HG02852 (cell line): ENCODE data around the gene KLHL40.

Experiments
- ATAC-seq: cut with Tn5 transposase; IDR thresholded peaks from one replicate; pipeline ENCODE4 v1.9.1; 2021; ENCODE audit warnings: mild to moderate bottlenecking, moderate library complexity; ENCODE audit not compliant: unreplicated experiment

KLHL40 gene

DNA sequence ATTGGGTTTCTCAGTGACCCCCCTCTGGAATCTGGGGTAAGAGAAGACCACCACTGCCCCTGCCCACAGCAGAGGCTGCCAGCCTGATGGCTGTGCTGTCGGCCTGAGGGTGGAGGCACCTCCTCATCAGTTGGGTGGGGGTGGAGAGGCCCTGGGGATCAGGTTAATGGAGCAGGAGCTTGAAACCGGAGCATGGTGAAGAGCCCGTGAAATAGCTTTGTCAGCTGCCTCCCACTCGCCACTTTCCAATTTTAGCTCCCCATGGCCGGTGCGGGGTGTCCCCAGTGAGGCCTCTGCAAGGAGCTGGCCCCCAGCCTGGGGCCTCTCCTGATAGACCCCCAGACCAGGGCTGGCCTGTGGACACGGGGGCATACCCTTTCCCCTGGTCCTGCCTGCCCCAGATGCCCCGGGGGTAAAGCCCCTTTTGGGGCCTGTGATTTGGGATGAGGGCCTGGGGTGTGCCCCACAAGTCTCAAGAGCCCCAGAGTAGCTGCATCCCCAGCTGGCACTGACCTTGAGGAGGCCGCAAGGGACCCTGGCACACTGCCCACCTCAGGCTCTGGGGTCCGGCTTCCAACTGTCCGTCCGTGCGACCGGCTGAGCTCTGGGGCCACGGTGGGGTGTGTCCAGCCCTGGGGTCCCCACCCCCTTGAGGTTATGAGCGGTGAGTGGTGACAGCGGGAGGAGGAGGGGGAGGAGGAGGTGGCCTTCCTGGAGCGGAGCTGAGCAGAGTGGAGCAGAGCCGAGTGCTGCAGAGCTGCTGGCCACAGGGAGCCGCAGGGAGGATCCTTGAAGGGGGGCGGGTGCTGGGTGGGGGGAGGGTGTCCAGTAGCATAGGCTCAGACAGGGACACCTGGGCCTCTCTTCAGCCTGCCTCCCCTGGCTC lies 17.0 kb downstream of the KLHL40 start, which contains the start of gene HHATL:
Gene HHATL (minus strand): TSS at position 733 of the 886 bp plus-strand sequence. CDS start 1,972 bp downstream, outside the sequence.
- no peak for ATAC-seq

DNA sequence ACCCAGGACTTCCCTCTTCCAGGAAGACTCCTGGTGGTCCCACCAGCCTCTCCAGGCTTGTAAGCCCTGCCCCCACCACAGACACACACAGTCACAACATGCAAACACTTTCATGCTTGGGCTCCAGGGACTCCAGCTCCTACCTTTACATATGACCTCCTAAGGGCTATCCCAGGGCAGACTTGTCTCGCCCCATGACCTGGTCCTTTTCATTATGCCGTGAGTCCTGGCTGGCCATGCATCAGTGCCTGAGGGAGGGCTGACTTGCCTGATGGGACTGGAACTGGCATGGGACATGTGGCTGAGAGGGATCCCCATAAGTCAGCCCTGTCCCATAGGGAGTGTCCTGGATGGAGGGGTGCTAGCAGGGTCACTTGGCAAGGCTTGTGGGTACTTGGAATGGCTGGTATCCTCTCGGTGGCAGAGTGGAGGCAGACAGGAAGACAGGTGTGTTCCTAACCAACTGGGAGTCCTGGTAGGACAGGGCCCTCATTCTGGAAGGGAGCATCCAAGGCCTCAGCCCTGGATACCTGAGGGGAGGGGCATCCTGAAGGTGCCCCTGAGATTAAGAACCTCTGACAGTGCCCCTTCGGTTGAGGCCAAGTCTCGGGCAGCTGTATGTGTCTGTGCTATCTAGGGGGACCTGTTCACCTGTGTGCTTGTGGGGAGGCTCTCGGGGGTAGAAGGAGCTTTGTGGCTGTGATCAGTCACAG lies 17.8 kb downstream of the KLHL40 start:
- ATAC-seq = no peak

DNA sequence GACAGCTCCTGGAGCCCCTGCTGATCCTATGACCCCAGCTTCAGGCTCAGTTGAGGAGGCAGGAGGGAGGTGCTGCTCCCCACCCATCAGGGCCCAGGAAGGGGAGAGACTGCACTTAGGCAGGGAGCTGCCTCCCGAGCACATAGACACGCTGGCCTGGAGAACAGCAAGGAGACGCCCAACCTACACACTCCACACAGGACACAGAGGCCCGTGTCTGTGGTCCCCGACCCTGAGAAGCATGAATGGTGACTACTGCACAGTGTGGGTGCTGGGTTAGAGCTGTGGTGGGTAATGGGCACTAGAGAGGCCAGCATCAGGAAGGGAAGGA lies 18.3 kb downstream of the KLHL40 start:
- no peak for ATAC-seq

DNA sequence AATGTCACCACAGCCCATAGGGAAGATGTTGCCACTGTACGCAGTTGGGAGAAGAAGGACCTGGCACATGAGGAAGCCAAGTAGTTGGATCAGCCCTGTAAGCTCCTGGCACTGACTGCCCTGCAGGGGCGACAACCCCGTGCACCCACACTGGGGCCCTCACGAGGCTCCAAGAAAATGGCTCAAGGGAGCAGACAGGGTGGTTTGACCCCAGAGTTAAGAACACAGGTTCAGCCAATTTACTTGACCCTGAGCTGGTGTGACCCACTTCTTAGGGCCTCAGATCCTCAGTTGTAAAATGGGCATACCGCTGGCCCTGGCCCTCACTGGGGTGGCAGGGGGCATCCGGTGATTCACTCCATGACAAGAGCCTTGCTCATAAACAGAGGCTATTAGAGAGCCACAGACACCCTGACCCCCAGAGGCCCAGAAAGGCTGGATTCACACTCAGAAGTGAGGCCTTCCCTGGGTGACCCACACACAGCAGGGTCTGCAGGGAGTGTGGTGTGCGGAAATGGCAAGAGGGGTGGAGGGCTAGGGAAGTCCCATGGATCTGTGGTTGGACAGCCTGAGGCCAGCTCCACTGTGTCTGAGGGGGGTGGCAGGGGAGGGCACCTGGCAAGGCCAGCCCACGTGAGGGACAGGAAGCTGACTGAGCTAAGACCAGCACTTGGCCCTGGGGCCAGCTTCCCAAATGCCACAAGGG lies 19.0 kb downstream of the KLHL40 start:
- ATAC-seq = no peak

DNA sequence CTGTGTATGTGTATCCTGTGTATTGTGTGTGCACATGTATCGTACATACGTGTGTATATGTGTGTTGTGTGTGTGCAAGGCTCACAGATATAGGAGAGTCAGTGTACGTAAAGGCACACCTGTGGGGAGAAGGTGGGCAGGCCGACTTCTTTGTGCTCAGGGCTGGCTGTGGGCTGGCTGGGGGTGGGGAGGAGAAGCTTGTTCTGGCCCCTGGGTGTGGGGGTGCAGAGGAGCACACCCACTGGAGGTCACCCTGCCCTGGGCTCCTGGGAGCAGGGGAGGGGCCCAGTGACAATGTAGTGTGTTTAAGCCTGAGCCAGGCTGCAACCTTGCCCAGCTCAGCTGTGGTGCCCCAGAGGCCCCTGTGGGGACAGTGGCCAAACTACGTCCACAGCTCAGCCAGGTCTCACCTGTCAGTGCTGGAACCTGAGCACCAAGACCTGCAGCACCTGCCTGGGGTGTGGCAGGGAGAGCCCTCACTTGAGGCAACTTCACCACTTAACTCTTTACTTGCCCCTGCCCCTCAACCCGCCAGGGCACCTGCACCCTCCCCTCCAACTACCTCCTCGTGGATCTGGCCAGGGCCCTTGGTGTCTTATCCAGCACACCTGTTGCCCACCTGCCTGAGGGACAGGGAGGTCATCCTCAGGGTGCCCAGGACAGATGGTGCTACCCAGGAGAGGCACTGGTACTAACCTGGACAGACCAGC lies 19.9 kb downstream of the KLHL40 start:
- no peak for ATAC-seq

DNA sequence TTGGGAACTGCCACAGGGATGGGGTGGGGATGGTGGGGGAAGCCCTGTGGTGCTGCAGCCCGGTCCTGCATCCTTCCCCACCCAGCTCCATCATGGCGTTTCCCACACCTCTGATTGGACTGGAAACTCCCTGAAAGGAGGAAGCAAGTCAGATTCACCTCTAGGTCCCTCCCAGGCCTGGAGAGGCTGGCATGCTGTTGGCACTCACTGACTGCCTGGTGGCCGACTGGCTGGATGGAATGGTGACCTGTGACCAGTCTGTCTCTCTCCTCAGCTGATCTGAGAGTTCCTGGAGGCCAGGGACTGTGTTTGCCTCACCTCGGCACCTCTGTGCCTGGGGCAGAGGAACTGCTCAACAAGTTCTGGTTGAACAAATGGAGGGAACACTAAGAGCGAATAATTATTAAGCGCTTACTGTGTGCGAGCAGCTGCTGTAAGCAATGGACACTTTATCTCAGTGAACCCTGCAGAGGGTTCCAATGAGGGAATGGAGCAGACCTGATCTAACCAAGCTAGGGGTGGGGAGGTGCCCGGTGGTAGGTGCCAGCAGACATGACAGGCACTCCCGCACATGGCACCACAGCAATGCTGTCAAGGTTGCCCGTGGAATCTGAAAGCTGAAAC lies 20.7 kb downstream of the KLHL40 start:
- ATAC-seq = no peak

DNA sequence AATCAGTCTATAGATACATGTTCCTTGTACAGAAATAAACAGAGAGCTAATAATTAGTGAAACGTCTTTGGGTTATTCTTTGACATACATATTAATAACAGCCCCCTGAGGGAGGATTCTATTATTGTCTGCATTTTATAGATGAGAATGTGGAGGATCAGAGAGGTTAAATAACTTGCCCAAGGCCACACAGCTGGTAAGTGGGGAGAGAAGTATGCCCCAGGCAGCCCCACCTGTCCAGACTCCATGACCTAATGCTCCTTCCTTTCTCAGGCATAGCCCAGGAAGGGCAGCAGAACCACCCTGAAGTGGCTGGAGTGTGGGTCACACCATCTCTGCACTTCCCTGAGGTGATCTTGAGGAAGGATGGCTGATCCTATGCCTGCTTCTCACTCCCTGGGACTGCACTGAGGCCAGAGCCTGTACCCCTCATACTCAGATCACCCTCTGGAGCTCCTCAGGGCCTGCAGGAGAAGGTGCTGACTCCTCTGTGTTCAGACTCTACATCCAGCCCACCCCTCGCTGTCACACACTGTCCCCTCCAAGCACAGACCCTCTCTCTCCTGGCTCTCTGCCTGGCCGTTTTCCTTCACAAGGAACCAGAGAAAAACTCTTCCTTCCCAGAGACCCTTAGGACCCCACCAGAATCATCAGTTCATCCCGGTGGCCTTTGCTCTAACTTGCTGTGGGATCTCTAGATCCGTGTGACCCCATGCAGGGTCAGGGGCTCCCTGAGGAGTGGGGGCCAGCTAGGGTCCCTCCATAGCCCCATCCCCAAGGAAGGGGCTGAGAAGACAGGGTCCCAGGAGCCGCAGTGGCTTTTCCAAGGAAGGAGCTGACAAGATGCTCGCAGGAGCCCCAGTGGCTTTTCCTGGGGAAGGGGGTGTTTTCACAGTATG lies 21.6 kb downstream of the KLHL40 start:
- no peak for ATAC-seq

DNA sequence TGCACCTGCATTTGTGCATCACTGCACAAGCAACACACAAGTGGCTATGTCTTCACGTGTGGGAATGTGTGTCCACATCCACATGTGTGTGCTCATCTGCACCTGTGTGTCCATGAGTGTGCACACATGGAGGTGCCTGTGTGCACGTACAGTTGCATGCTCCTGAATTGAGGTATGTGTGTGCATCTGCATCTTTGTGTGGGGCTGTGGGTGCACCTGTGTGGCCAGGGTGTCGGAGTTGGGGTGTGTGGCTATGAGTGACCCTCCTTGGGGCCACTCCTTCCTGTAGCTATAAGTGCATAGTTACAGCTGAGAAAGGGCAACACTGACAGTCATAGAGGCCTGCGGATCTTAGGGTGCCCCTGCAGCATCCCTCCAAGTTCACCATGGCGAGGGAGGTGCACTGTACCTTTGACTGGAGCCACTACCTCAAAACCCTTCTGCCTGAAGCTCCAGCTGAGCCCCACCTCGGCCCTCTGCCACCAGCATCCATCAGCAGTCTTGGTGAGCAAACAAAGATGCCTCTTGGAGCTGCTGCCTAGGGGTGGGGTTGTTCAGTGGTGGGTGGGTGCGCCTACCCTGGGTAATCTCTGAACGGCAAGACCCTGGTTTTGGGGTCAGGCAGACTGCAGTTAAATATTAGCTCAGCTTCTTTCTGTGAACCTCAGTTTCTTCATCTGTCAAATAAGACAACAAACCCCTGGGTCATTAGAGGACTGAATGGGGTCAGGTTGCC lies 22.5 kb downstream of the KLHL40 start:
- ATAC-seq = no peak

DNA sequence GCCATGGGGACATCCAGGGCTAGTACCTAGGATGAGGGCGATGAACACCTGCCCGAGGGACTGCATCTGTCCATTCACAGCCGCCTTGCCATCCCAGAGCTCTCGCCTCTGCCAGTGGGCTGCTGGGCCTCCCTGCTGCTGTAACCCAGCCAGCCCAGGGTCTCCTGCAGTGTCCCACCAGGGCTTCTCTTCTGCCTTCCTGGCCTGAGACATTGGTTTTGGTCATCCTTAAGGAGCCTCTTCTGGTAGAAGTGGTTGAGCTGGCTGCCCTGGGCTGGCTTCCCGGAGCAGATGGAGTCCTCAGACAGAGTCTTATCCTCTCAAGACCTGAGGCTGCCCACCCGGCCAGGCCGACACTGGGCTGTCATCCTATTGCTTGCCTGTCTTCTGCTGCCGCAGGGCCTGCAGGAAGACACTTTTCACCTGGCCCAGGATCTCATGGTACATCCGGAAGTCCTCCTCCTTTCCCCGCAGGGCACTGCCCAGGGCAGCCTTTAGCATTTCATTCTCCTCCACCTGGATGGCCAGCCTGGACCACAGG lies 23.3 kb downstream of the KLHL40 start:
- ATAC-seq = no peak

DNA sequence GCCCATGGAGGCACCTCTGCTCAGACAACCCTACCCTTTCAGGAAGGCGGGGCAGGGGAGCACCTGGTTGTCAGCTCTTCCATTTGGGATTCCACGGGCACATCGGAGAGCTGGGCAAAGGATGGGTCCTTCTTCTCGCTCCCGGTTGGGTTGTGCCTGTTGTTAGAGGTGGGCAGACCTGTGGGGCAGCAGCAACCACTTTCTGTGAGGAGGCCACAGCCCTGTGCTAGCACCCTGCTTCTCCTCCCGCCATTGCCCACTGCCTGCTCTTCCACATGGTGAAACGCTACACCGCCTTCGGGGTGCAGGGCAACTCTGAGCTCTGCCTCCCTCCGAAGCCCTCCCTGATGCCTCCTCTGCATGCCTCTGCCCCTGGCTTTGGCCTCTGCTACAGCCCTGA lies 24.3 kb downstream of the KLHL40 start:
- ATAC-seq = no peak

DNA sequence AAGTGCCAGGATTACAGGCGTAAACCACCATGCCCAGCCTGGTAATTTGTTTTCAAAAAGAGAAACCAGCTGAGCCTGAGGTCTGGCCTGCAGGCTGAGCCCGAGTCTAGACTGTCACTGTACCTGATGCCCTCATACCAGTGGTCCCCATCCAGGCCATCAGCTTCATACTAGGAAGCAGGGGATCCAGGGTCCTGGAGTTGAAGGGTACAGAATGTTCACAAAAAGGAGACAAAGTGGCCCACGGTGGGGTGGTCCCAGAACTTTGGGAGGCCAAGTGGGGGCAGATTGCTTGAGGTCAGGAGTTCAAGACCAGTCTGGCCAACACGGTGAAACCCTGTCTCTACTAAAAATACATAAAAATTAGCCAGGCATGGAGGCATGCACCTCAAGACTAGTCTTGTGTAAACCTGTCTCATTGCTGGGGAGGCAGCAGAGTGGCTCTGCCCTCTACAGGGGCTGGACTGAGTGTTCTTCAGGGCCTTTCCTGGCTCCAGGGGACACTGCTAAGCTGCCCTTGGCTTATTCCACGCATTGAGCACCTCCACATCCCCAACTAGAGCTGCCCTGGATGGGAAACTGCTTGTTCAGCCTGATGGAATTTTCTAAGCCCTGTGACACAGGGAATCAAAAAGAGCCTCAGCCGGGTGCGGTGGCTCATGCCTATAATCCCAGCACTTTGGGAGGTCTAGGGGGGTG lies 25.1 kb downstream of the KLHL40 start:
- ATAC-seq = no peak

DNA sequence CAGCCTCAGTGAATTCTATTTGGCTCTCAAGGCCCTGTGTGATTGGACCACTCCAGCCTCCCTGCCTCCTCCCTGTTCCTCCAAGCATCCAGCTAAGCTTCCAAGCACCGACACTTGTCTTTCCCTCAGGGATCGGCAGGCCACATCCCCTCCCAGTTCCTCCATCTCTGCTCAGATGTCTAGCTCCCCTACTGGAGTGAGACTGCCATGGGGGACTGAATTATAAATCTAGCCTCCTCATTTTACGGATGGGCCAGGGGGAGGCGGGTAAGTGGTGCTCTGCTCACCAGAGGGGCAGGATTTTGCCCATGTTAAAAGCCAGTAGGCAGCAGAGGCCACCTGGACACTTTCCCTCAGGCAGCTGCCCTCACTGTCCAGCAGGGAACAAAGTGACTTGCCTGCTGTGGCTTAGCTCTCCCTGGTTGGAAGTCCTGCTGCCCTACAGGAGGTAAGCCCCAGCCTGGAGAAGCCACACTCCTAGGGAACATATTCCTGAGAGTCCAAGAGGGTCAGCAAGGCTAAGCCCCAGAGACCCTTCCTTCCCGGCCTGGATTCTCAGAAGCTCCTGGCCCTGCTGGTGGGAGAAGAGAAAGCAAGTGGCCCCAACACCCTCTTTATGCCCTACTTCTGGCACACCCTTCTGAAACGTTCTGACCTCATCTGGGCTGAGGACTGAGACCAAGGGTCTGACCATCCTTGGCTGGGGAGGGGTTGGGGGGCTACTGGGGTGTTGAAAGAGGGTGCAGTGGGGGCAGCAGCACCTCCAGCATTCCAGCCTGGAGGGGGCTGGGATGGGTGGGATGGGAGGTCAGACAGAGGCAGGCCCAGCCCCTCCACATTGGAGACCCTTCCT lies 26.4 kb downstream of the KLHL40 start:
- ATAC-seq = no peak

DNA sequence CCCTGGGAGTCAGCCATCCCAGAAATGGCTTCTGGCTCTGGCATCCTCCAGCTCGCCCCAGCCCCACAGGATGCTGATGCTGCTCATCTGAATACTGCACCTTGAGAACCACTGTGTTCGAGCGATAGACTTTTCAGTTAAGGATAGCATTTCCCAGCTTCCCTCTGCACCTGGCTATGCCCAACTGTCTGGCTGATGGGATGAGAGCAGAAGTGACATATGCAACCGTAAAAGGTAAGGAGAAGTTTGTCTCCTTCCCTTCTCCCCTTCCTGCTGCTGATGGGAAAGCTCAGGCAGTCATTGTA lies 27.0 kb downstream of the KLHL40 start:
- no peak for ATAC-seq

DNA sequence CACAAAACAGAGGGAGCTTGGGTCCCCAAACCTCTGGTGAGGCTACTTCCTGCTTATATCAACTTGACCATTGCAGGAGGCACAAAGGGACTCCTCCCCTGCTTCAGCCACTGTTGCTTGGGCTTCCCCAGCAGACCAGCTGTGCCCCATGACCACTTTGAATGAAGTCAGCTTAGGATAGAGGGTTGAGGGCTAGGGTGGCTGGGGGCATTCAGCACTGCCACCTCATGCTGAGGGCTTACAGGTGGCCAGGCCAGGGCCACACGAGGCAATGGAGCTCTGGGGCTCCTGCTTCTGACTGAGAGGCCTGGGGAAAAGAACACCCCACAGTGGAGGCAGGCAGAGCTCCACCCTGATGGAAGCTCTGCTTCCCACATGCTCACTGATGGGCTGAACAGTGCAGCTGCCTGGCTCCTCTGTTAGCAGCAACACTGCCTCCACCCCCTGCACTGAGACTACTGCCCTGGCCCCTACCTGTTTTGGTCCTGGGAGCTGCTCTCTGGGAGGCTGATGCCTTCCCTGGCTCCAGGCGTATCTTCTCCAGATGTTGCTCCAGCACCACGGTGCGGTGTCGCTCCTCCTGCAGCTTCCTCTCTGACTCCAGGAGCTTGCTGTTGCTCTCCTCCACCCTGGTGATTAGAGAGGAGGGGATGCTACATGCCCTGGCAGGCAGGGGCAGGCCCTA lies 27.5 kb downstream of the KLHL40 start:
- no peak for ATAC-seq

DNA sequence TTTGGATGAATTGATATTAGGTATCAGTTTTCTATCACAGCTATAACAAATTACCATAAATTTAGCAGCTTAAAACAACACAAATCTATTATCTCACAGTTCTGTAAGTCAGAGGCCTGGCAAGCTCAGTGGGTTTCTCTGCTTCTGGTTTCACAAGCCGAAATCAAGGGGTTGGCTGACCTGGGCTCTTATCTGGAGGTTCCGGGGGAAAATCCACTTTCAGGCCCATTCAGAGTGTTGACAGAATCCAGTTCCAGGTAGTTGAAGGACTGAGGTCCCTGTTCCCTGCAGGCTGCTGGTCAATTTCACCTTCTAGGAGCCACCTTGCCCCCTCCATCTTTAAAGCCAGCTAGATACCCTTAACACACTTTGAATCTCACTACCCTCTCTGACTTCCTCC lies 28.4 kb downstream of the KLHL40 start:
- ATAC-seq = no peak

DNA sequence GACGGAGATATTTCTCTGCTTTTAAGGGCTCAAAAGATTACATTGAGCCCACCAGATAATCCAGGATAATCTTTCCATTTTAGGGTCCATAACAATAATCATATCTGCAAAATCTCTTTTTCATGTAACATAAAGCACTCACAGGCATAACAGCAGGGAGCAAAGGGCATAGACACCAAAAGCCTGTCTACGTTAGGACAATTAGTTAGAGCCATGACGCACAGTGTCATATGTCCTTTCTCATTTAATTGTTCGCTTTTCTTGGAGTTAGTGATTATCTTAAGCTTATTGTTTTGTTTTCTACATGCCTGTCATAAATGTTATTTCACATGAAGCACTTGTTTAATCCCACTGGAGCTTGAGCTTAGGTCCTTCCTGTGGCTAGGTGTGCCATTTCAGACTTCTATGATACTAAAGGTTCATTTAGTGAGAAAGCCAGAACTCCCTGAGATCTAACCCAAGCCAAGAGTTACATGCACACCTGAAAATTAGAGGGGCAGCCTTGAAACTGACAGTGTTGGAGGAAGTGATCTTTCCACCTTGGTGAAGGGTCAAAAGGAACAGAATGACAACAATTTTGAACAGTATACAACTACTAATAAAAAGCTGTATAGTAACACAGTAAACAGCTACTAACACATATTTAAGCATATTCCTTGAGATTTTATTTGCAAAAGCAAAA lies 29.0 kb downstream of the KLHL40 start:
- ATAC-seq = no peak
